NB4 (cell line): ENCODE results near the gene CDKN2AIPNL.

Experiments
- DNase-seq: peaks from one replicate; pipeline ENCODE4 v3.0.0; 2010; ENCODE audit warnings: low read depth
- H3K4me3 ChIP-seq: one replicate; pipeline ENCODE4 v1.5.1; 2011; ENCODE audit warnings: mild to moderate bottlenecking, low read depth, low read length, moderate library complexity
- CTCF ChIP-seq: IDR thresholded peaks from one replicate; pipeline ENCODE4 v1.5.1; 2012; ENCODE audit warnings: low read depth, low read length
- MYC ChIP-seq: IDR thresholded peaks from 2 replicates; pipeline ENCODE4 v1.6.1; 2011; ENCODE audit warnings: low read depth, low read length
- POLR2A ChIP-seq: IDR thresholded peaks from 2 replicates; pipeline ENCODE4 v1.6.1; 2011; ENCODE audit warnings: mild to moderate bottlenecking; ENCODE audit not compliant: insufficient read length; ENCODE audit errors: extremely low read depth
- TF ChIP-seq, protein P1 (sequence below): IDR thresholded peaks from 2 replicates; pipeline ENCODE4 v1.6.1; 2011; ENCODE audit warnings: low read depth, low read length

The CDKN2AIPNL gene

DNA sequence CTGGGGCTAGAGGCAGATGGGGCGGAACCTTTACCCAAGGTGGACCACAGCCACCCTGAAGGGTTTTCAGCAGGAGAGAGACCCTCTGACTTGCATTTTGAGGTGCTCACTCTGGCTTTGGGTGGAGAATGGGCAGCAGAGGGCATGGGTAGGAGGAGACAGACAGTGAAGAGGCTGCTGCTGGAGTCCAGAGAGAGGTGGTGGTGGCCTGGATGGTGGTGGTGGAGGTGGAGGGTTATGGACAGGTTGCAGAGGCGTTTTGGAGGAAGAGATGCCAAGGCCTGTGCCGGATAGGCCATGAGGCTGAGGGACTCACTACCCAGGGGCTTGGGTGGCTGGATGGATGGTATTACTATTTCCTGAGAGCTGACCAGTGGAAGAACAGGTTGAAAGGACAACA, 46.1 kb upstream of the CDKN2AIPNL start:
- DNase-seq, result no peak
- TF ChIP-seq CTCF, result no peak
- no peak for TF ChIP-seq MYC
- no peak for TF ChIP-seq POLR2A
- TF ChIP-seq, protein P1, sequence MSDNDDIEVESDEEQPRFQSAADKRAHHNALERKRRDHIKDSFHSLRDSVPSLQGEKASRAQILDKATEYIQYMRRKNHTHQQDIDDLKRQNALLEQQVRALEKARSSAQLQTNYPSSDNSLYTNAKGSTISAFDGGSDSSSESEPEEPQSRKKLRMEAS, result no peak

GRCh38 chr5:134456825-134457224, 45.1 kb upstream of the CDKN2AIPNL start:
- H3K4me3 ChIP-seq, result no peak overlapping the region
- no peak for DNase-seq
- TF ChIP-seq CTCF, result no peak
- no peak for TF ChIP-seq POLR2A
- no peak for TF ChIP-seq MYC
- TF ChIP-seq, protein P1, result no peak

More for the DNA sequence above, 46.1 kb upstream of the CDKN2AIPNL start:
- no peak overlapping the region for H3K4me3 ChIP-seq

GRCh38 chr5:134455466-134455865, 43.8 kb upstream of the CDKN2AIPNL start:
- TF ChIP-seq POLR2A (no peak), CTCF (no peak), MYC (no peak)
- TF ChIP-seq, protein P1, result no peak
- no peak overlapping the region for H3K4me3 ChIP-seq
- DNase-seq, result no peak

- no peak overlapping the region for H3K4me3 ChIP-seq
- DNase-seq, result no peak
- TF ChIP-seq, protein P1, result no peak
- TF ChIP-seq MYC (no peak), CTCF (no peak), POLR2A (no peak)
Observed at GRCh38 chr5:134453016-134453415, 41.3 kb upstream of the CDKN2AIPNL start.

DNA sequence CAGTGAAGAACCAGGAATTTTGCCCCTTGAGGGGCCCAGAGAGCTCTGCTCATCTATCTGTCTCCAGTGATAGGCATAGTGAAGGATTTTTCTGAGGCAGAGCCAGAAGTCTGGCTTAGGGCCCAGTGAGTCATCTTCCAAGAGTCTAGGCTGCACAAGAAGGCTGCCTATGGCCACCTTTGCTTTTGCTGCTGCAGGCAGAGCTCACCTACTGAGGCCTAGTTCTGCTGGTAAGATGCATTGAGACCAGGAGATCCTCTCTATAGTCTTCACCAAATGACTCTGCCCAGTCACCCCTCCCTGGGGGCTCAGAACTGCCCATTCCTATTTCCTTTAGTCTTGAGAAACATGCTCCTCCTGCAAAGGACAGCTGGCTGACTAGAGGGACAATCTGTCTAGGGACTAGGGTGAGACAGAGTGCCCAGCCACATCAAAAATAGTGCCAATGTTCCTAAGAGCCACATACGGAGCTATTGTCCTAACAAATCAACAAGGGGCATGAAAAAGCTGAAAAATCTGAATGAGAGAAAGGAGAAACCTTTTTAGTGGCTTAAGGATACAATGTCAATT, 40.3 kb upstream of the CDKN2AIPNL start:
- H3K4me3 ChIP-seq, result no peak overlapping the region
- peak; percentile 39 for DNase-seq

More for the DNA sequence above, 40.3 kb upstream of the CDKN2AIPNL start:
- TF ChIP-seq, protein P1, result no peak
- TF ChIP-seq MYC (no peak), CTCF (no peak), POLR2A (no peak)
